Activated CD4-positive, alpha-beta T cell treated with anti-CD3 and anti-CD28 coated beads, Interleukin-2, Interleukin-4, amounts not matched to agents 100 ng/mL and 50 ng/mL, durations not matched to agents 16 hours and 8 hours (primary cell): ENCODE results near the gene CDPF1.

Experiments used
- DNase-seq: peaks from one replicate; pipeline ENCODE4 v3.0.0-alpha.2; 2020; ENCODE audit warnings: low spot score

CDPF1 gene

GRCh38 chr22:46250035-46250782, at the start of gene CDPF1:
TSS of gene CDPF1 (minus strand) at chr22:46250293. CDS start at chr22:46248284, 2,009 bp downstream.
- DNase-seq = peak; percentile 92

- no peak for DNase-seq
Measured at GRCh38 chr22:46299101-46299500, 49.0 kb upstream of the CDPF1 start.

DNA sequence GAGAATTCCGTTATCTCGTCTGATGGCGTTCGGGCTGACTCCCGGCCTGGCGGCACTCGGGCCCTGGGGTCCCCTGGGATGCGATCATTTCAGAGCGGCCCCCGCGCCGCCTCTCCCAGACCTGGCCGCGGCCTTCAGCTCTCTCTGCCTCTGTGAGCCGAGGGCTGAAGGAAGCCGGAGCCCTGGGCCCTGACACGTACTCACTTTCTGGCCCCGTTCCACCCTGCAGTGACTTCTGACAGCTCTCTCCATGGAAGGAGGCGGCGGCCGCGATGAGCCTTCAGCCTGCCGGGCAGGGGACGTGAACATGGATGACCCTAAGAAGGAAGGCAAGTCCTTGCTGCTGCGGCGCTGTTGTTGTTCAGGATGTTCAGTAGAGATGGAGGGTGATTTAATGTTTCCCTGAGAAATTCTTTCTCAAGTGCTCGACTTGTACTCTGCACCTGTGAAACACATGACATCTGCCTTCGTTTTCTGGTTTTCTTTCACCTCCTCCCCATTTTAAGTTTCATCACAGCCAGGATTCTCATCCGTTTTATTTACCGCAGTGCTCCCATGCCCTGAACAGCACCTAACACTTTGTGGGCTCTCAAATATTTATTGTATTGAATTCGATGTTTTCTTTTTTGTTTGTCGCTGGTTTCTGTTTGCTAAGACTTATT, 47.2 kb upstream of the CDPF1 start:
- no peak for DNase-seq

GRCh38 chr22:46296257-46297150, 46.4 kb upstream of the CDPF1 start, which contains the start of gene GTSE1:
TSS of gene GTSE1 (plus strand) at chr22:46296870. CDS start at chr22:46297401, 531 bp downstream.
- DNase-seq = peak; percentile 99

DNA sequence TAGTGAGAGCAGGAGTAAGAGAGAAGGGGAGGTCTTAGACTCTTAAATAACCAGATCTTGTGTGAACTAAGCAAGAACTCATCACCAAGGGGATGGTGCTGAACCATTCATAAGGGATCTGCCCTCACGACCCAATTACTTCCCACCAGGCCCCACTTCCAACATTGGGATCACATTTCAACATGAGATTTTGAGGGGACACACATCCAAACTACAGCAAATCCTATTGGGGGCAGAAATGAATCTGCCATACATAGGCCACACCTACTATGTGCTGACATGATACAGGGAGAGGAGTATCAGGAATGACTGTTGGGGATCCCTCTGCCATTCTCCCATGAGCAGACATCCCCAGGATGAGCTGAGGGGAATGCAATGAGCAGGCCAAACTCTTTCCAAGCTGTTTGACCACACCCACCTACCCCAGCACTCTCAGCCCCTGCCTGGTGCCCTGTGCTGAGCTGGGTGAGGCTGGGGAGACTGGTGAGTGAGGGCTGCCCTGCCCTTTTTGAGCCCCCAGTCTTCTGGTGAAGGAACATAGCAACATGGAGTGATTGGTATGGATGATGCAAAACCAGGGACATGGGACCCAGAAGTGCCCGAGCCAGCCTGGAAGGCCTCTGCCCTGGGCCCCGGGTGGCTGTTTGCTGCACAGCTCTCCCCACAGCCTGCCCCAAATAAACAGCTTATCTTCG, 45.3 kb upstream of the CDPF1 start:
- no peak for DNase-seq

DNA sequence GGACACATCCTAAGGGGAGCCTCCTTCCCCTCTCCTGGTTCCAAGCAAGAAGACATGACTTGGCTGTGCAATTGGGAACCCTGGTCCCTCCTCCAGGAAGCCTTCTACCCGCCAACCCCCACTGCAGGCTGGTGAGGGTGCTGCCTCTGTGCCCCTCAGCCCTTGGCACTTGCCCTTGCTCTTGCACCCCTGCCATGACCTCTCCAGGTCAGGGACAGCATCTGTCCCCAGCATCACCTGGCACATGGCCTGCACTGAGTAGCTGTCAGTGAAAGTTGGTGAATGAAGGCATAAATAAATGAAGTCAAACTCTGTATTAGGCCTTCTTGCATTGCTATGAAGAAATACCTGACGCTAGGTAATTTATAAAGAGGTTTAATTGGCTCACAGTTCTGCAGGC, 44.7 kb upstream of the CDPF1 start:
- DNase-seq = no peak

- DNase-seq = no peak
Measured at GRCh38 chr22:46293577-46294260, 43.6 kb upstream of the CDPF1 start.

- no peak for DNase-seq
Measured at GRCh38 chr22:46292732-46293131, 42.6 kb upstream of the CDPF1 start.

DNA sequence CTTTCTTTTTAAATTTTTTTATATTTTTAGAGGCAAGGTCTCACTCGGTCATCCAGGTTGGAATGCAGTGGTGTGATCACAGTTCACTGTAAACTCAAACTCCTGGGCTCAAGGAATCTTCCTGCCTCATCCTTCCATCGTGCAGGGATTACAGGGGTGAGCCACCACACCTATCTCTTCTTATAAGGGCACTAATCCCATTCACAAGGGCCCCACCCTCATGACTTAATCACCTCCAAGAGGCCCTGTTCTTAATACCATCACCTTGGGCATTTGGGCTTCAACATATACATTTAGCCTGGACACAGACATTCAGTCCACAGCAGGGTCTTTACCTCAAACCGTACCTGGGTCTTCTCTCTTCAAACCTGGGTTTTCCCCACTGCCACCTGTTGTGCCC, 42.1 kb upstream of the CDPF1 start:
- no peak for DNase-seq

DNA sequence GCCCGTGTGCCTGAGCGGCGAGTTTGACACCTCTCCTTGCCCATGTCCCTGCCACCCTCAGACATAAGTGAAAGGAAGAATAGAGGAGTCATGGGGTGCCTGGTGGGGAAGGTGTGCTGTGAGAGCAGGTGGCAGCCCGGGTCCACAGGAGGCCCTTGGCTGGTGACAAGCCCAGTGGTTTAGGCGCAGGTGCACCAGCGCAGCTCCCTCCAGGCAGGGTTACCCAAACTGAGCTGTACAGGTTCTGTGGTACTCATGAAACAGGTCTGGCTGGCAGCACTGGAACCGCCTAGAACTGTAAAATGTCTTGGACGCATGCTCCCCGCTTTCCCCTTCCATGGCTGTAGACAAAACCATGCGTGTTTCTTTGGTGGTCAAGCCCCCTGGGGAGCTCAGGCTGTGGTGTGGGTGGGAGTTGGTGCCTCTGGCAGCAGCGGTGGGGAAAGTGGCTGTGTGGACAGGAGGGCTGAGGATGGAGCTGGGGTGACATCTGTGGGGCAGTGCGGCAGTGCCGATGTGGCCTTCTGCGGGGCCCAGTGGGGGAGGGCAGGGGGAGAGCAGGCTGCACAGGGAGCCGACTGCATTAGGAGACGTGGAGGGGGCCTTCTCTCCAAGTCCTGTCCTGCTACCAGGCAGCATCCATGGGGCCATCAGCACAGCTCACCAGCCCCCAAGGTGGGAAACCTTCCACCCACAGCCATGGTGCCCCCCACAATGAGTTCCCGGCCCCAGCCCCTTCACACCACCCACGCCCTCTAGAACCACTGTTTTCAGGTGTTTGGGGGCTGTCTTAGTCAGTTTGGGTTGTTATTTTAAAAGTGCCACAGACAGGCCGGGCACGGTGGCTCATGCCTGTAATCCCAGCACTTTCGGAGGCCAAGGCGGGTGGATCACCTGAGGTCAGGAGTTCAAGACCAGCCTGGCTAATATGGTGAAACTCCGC, 41.0 kb upstream of the CDPF1 start:
- DNase-seq = no peak

DNA sequence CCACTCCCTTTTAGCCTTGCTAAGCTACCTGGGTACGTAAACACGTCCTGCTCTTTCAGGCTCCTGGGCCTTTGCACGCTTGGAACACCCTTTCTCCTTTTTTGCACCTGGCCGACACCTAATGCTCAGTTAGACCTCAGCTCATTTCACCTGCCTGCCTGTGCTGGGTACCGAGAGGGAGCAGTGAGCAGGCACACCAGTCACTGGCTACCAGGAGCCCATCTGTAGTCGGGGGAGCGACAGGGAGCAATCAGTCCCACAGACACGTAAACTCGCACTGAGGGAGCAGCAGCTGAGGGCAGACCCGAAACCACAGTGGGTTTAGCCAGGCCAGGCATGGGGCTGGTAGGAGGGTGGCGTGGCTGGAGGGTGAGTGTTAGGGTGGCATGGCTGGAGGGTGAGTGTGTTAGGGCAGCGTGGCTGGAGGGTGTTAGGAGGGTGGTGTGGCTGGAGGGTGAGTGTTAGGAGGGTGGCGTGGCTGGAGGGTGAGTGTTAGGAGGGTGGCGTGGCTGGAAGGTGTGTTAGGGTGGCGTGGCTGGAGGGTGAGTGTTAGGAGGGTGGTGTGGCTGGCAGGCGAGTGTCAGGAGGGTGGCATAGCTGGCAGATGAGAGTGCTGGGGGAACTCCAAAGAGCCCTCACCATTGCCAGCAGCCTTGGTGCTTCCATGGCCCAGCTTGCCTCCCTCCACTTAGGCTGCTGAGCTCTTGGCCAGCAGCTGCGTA, 40.2 kb upstream of the CDPF1 start:
- no peak for DNase-seq

DNA sequence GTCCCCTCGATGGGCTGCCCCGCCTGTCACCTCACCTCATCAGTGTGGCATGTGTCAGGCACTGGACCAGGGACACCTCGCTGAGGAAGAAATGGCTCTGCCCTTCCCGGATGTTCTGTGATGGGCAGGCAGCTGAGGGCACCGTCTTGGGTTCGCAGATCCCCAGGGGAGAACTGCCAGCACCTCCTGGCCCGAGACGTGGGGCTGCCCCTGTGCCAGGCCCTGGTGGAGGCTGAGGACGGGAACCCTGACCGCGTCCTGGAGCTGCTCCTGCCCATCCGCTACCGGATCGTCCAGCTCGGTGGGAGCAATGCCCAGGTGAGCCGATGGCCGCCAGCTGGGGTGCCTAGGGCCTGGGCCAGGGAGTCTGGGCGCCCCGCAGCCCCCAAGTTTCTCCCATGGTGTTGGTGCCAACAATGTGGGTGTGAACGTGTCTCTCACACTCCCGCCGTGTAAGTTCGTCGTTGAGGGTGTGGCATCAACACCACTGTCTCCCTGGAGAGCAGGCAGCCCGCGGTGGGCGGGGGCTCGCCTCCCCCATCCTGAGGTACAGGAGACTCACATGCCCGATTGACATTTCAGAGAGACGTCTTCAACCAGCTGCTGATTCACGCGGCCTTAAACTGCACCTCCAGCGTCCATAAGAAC, 39.3 kb upstream of the CDPF1 start:
- no peak for DNase-seq

DNA sequence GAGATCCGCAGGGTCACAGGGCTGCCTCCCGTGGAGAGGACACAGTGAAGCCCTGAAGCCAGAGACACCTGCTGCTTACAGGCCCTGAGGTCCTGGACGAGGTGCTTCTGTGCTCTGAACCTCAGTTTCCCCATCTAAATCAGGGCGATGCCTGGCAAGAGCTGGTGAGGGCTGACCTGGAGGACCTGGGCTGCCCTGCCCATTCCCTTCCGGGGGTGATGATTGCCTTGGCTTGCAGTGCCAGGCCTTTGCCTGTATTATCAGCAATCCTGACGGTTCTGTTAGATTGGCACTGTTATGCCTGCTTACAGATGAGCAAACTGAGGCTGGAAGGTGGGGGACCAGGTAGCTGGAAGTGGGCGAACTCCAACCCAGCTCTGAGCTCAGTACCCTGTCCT, 38.8 kb upstream of the CDPF1 start:
- no peak for DNase-seq

GRCh38 chr22:46287873-46288751, 38.0 kb upstream of the CDPF1 start:
- DNase-seq = peak; percentile 58

DNA sequence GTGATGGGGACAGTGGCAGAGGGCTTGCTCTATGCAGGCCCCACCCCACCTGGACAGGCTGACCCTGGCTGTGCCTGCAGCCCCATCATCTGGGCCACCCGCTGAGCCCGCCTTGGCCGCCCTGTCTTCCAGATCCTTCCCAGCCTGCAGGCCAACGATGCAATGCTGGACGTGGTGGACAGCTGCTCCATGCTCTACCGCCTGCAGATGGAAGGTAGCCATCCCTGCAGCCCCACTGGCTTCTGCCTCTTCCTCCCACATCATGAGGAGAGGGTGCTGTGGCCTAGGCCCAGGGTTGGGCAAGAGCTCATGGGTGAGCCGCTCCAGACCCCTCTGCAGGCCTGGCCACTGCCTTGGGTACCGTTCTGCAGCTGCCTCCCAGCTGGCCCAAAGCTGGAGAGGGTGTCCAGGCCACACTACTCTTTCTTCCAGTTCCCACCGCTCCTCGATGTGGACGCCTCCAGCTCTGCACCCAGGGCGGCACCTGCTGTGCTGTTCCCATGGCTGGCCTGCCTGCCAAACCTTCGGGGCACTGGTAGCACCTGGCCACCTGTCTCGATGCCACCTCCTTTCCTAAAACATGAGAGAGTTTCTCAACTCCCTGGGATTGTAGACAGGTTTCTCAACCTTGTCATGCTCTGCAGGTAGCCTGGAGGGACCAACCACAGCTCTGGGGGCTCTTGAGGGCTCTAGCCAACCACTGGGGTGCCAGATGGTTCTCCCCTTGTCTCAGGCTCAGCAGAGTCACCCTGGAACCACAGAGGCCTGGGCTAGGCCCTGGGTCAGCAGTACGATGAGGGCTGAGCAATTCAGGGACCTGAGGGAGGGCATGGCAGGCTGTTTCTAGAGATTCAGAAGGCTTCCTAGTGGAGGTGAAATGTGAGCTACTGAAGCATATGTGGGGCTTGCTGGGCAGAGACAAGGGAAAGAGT, 37.1 kb upstream of the CDPF1 start:
- DNase-seq = no peak

GRCh38 chr22:46286006-46286405, 35.9 kb upstream of the CDPF1 start:
- no peak for DNase-seq
